Measurements from ENCODE around the gene SGSM1.

Gene SGSM1, protein sequence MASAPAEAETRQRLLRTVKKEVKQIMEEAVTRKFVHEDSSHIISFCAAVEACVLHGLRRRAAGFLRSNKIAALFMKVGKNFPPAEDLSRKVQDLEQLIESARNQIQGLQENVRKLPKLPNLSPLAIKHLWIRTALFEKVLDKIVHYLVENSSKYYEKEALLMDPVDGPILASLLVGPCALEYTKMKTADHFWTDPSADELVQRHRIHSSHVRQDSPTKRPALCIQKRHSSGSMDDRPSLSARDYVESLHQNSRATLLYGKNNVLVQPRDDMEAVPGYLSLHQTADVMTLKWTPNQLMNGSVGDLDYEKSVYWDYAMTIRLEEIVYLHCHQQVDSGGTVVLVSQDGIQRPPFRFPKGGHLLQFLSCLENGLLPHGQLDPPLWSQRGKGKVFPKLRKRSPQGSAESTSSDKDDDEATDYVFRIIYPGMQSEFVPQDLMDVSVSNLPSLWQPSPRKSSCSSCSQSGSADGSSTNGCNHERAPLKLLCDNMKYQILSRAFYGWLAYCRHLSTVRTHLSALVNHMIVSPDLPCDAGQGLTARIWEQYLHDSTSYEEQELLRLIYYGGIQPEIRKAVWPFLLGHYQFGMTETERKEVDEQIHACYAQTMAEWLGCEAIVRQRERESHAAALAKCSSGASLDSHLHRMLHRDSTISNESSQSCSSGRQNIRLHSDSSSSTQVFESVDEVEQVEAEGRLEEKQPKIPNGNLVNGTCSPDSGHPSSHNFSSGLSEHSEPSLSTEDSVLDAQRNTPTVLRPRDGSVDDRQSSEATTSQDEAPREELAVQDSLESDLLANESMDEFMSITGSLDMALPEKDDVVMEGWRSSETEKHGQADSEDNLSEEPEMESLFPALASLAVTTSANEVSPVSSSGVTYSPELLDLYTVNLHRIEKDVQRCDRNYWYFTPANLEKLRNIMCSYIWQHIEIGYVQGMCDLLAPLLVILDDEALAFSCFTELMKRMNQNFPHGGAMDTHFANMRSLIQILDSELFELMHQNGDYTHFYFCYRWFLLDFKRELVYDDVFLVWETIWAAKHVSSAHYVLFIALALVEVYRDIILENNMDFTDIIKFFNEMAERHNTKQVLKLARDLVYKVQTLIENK

DNA sequence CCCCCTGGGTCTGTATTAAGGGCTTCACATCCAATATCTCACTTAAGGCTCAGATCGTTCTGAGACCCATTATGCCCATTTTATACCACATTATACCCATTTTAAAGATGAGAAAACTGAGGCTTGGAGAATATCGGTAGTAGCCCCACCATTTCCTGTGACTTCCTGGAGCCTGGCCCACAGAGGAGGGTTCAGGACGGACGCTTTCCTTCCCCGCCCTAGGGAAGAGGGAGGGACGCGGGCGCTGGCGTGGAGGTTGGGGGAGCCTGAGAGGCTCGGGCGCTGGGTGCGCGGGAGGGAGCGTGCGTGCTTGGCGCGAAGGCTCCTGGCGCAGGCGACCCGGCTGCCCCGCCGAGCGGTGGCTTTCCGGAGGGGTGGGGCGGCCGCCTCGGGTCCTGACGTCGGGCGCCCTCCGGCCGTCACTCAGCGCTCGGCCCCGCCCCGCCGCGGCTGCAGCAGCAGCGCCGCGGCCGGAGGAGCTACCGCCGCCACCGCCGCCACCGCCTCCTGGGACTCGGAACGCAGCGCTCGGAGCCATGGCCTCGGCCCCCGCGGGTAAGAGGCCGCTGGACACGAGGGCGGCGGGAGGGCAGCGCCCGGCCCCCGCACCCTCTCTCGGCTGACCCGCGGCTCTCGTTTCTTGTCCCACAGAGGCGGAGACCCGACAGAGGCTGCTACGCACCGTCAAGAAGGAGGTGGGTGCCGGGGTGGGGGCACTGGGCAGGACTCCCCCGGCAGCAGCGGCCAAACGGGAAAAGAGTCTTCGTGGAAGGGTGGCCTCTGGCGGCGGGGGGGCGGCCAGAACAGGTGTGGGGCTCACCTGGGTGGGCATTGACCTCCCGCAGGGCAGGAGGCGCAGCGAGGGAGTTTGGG, at the start of gene SGSM1:
Gene SGSM1, plus strand, starts transcription at position 422 of the 873 bp plus-strand sequence. Its CDS starts 115 bp downstream, at position 537.
- peak; percentile 6 for DNase-seq (ENCODE audit: low read depth)

DNA sequence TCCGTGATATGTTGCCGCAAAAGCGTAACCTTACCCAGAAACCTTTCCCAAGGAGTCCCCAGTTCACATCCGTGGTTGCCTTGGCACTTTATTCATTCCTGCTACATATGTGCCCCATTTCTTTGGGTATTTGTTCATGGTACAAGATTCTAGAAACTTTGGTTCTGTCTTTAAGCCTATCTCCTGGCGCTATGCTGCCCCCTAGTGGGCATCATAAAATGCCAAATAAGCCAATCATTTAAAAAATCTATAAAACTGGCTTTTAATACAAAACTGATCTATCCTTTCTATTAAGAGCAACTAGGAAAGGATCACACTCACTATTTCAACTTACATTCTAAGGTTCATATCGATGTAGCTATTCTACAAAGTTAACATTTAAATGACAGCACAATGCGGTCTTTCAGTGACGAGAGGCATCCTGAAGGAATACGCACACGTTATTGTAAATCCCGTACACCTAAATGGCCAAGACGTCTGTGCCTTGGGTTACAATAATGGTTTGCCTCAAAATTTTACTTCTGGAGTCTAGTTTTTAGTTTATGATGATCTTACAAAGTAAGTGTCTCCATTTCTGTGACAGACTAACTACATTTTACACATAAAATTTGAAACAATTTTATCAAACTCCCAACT, 47.7 kb upstream of the SGSM1 start:
- DNase-seq (ENCODE audit: low read depth), result peak; percentile 25

DNA sequence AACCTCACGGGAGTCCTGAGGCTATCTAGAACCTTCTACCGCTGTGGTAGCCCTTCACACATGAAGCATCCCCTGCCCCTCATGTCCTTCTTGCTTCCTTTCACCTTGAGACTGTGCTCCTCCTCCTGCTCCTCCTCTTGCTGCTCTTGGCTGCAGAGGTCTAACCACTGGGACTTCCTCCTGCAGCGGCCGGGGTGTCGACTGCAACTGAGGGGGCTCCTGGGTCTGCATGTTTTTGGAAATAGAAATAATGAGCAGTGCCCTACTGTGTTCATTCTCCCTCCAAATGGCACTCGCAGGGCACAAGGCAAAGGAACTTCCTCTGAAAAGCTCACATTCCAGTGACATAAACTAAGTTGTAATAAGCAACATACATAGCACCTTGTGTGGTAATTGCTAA, 46.2 kb upstream of the SGSM1 start:
- DNase-seq (ENCODE audit: low read depth), result no peak

DNA sequence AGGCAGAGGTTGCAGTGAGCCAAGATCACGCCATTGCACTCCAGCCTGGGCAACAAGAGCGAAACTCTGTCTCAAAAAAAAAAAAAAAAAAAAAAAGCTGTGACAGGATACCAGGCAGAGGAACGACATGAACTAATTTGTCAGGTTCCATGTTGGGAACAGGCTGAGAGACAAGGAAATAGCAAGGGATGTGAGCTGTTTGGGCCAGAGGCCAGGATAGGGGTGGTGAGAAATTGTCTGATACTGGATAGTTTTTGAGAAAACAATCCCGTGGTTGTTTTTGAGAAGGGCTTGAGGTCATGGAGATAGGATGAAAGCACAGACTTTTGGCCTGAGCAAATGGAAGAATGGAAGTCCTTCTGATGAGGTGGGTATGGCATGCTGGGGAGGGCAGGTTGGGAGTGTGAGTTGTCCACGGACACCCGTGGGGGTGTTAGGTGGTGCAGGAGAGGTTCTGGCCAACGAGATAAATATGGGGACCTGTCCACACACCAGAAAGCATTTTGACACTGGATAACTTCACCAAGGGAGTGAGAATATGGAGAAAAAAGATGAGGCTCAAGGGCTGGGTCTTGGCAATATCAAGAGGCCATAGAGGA, 45.2 kb upstream of the SGSM1 start:
- no peak for DNase-seq (ENCODE audit: low read depth)

DNA sequence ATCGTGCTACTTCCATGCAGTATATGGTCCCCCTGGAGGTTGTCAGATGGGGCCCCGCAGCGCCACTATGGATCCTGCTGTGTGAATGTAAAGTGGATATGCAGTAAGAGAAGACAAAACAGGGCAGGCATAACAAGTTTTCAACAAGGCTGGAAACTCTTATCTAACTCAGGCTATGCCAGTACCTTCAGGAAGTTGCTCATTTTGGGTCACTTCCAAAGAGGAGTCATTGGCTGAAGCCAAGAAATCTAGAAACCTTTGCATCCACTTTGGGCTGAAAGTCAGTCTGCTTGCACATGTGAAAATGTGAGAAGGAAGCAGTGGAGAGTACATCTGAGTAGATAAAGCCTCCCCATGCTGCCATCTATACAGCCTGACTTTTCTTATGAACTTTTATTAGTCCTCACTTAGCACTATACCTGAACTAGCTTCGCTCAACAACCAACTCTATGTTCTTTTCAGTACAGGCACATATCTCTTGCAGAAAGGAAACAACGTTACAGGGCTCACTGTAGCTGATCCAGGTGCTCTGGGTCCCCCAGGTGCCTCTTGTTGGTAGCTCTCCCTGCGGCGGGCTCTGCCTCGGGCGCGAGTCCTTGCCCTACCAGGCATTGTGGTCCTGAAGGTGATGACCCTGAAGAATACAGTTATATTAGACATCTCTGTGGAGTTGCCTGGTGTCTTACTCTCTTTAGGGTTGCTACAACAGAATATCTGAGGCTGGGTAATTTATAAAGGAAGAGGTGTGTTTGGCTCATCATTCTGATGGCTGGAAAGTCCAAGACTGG, 43.9 kb upstream of the SGSM1 start:
- DNase-seq (ENCODE audit: low read depth), result no peak

DNA sequence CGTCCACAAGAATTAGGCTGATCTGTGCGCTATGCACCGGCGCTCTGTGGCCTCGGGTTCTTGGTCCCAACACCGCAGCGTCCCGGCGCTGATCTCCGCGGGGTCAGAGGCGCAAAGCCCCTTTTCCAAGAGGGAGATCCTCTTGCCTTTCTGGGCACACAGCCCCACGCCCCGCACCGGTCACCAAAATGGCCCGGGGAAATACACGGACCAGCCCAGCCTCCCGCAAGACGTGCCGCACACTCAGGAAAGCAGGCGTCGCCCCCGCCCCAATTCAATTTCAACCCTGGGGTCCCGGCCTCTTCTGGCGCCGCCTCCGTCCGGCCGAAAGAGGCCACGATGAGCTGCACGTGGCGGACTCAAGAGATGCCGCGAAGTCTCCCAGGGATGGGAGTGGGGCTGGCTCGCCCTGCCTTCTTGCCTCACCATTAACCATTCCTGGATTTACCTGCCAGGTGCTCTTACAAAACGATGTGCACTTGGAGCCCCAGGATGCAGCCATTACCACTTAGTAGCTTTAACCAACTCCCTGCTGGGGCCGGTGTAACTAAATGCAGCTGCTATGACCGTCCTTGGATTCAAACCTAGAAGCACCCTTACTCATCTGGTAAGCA, 42.0 kb upstream of the SGSM1 start:
- DNase-seq (ENCODE audit: low read depth), result no peak

DNA sequence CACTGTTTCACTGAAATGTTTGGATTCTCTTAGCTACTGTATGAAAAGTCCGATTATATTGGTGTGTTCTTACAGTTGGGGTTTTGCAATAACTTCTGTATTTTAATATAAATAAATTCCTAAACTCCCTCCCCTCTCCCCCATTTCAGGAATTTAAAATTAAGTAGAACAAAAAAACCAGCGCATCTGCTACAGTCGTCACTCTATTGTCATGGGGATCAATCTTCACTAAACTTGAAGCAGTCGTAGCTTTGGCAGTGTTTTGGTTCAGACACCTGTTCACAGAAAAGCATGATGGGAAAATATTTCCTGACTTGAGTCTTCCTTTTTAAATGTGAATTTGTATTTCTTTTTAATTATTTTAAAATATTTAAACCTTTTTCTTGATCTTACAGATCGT, 40.8 kb upstream of the SGSM1 start:
- DNase-seq (ENCODE audit: low read depth), result no peak

DNA sequence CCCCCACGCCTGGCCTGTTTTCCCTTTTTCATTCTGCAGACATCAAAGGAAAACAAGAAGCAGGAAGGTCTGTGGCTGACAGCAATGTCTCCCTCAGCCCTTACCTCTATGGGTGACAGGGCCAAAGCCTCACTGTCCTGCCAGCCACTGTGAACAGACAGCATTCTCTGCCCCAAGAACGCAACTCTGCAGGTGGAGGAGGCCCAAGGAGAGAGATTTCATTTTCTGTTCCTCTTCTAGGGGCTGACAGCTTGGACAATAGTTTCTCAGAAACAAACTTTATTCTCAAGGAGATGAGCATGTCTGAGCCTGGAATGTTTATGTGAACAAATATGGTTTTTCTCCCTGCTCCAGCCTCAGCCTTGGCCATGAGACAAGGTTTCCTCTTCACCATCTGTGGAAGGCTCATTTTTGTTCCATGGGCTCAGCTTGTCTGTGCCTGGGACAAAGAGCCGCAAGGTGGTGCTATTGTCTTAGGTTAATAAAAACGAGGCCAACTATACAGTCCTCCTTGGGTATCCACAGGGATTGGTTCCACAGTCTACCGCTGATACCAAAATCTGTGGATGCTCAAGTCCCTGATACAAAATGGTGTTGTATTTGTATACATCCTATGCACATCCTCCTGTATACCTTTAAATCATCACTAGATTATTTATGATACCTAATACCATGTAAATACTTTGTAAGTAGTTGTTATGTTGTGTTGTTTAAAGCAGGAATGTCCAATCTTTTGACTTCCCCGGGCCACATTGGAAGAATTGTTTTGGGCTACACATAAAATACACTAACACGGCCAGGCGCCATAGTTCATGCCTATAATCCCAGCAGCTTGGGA, 37.3 kb upstream of the SGSM1 start:
- DNase-seq (ENCODE audit: low read depth), result peak; percentile 18

DNA sequence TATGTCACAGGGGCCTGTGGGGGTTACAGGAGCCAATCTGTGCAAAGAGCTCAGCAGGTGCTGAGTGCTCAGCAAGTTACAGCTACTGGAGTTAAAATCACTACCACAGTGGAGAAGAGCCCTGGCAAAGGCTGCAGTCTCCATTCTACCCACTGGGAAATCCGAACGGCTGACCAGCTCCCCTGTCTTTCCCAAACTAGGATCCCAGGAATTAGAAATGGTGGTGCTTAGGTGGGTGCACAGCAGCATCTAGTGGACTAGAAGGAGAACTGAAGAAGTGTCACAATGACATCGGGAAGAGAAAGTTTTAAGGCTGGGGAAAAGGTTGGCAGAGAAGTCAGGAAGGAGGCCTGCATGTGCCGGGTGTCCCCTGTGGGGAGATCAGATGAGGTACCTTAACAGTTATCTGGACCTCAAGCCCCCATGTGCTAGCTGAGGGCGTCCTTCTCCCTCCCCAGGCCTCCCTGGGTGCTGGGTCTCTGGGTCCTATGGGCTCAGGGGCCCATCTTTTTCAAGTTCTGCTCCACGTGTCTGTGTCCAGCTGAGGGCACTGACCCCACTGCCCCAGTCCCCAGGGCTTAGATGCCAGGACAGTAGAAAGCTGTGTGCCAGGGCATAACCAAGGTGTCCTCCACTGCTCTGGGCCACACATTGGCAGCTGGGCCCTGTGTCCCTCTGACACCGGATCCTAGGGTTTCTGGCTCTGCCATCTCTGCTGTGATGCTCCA, 33.4 kb upstream of the SGSM1 start:
- DNase-seq (ENCODE audit: low read depth), result peak; percentile 19

DNA sequence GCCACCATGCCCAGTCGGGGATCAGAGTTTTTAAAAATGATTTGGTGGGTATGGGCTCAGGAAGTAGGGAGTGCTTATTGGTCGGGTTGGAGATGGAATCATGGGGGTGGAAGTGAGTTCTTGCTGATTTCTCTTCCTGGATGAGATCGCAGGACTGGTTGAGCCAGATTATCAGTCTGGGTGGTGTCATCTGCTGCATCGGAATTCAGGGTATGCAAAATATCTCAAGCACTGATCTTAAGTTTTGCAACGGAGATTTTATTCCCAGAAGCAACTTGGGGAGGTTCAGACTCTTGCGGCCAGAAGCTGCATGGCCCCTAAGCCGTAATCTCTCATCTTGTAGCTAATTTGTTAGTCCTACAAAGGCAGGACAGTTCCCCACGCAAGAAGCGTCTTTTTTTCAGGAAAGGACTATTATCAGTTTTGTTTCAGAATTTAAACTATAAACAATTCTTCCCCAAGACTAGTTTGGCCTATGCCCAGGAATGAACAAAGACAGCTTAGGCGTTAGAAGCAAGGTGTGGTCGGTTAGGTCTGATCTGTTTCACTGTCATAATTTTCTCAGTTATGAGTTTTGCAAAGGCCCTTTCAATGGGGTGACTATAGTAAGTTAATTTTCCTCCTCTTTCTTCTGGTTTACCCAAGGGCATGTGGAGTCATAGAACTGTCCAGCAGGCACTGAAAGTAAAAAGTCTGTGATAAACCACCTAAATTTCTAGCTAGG, 30.1 kb upstream of the SGSM1 start:
- no peak for DNase-seq (ENCODE audit: low read depth)

DNA sequence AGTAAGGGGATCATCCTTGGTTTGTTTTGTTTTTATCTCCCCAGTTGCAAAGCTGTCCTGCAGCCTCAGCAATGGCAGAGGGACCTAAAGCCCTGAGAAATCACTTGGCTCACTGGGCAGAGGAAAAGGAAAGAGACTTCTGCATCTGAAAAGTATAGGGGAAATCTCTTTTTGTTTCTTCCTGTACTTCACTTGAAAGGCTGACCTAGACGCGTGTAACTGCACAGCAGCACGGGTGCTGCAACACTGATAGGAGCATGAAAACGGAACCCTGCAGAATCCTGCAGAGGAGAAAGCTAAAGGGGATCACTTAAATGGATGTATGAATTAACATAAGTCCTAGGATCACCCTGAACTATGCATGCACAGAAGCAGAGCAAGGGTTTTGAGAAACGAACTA, 29.5 kb upstream of the SGSM1 start:
- DNase-seq (ENCODE audit: low read depth), result no peak

DNA sequence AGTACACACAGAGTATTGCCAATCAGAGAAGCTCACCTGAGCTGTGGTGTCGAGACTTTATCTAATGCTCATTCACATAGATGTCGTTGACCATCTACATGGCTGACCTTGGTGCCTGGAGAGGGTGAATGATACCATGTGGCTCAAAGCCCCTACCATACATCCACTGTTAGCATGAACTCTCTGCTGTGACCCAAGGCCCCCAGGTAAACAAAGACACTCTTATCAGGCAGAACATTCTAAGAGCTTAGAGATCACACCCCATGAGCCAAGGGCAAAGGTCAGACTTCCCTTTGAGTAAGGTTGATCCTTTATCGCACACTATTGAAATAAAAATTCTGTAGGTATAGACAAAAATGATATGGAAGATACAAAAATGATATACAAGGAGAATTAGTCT, 16.5 kb upstream of the SGSM1 start:
- no peak for DNase-seq (ENCODE audit: low read depth)

DNA sequence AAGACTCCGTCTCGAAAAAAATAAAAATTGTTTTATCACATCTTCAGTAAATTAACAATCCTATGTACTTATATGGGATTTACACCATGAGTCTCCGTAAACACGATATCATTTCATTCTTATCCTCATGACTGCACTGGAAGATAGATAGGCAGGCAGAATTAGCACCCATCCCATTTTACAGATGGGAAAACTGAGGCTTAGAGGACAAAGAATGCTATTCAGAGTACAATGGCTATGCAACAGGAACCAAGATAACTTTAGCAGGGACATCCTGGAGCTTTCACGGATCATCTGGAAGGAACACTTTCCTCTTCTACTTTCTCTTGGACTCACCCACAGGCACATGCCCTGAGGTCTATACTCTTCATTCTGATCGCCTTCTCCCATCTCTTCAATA, 14.6 kb upstream of the SGSM1 start:
- no peak for DNase-seq (ENCODE audit: low read depth)

DNA sequence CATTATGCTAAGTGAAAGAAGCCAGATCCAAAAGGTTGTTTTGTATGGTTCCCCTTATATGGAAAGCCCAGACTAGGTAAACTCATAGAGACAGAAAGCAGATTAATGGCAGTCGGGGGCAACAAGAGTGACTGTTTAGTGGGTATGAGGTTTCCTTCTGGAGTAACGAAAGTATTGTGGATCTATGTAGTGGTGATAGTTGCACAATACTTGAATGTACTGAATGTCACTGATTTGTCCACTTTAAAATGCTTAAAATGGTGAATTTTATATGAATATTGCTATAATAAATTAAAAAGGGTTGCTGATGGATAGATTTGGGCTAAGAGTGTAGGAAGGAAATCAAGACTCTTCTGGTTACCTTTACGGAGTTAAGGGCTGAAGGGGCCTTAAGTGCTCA, 10.0 kb upstream of the SGSM1 start:
- no peak for DNase-seq (ENCODE audit: low read depth)

DNA sequence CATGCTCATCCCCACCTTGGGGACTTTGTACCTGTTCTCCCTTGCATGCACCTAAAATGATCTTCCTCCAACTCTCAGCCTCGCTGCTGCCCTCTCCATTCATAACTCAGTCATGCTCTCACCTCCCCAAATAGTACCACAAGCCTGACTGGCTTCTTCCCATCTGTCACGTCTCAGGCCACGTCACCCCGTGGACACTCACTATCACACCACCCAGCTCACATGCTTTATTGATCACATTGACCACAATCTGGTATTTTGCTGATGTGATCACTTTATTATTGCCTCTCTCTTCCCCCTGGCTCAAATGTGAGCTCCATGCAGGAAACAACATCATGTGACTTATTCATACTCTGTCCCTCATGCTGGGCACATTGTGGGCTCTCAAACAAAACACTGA, 9.2 kb upstream of the SGSM1 start:
- no peak for DNase-seq (ENCODE audit: low read depth)

DNA sequence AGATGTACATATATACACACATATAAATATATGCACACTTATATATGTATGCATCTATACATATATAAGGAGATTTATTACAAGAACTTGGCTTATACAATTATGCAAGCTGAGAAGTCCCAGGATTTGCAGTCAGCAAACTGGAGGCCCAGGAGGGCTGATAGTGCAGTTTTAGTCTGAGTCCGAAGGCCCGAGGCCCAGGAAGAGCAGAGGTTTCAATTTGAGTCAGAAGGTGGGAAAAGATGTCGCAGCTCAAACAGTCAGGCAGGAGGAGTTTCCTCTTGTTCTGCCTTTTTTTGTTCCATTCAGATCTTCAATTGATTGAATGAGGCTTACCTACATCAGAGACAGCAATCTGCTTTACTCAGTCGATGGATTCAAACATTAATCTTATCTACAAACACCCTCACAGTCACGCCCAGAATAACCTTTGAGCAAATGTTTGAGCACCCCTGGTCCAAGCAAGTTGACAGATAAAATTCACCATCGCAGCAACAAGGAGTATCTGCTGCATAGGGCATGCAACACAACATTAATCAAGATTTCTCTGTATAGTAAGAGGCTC, 4.0 kb upstream of the SGSM1 start:
- DNase-seq (ENCODE audit: low read depth), result no peak

DNA sequence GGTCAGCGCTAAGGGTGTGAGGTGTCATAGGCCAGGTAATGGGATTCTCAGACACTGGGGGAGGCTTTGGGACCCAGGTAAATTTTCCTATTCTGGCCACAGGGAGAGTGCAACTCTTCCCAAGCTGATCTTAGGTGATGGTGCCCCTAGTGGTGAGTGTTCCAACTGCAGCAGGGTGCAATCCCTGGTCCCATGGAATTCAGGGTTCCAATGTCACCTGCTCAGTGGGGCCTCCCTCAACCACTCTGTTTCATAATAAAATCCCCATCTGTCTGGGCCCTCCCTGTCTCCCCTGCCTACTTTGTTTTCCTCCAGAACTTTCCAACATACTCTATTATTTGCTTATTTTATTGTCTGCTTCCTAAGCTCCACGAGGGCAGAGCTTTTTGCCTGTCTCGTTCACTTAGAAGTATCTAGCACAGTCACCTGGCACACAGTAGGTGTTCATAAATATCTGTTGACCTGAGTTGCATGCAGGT, 2.9 kb upstream of the SGSM1 start:
- DNase-seq (ENCODE audit: low read depth), result no peak

Measured in HS-5 (cell line).